Measurements from ENCODE around the gene DNMT1. TPM values are rescaled to one million over a fixed set of nuclear protein-coding genes. Genes with fewer than 3 reads are reported as not detected.

DNMT1 gene
- total RNA-seq, 1 experiment from 2014 or later, result 210 TPM

GRCh38 chr19:10180459-10180858 lies 14.3 kb downstream of the DNMT1 start:
- ATAC-seq (no peak), DNase-seq (ENCODE audit: low spot score) (no peak)
- no peaks in the 10 kb centered on the region for H3K27me3 Mint-ChIP-seq (ENCODE audit: low read depth)
- no peak overlapping the region for H3K27ac Mint-ChIP-seq
- H3K9me3 Mint-ChIP-seq, result no peaks in the 10 kb centered on the region
- no peak for TF ChIP-seq E2F4 (CRISPR knock-in tag; IDR thresholded peaks at IDR 0.05; ENCODE audit: borderline replicate concordance, low read depth)
- no peak for TF ChIP-seq NR2C2 (CRISPR knock-in tag; IDR thresholded peaks at IDR 0.05)
- no peak for TF ChIP-seq ZNF263 (CRISPR knock-in tag; IDR thresholded peaks at IDR 0.05; ENCODE audit: low read depth)
- no peak for TF ChIP-seq TCF7 (CRISPR knock-in tag; IDR thresholded peaks at IDR 0.05; ENCODE audit: low read depth)
- no peak for TF ChIP-seq OVOL2 (CRISPR knock-in tag; IDR thresholded peaks at IDR 0.05; ENCODE audit: borderline replicate concordance)
- TF ChIP-seq FOXK1 (CRISPR knock-in tag; IDR thresholded peaks at IDR 0.05), result no peak
- TF ChIP-seq SOX15 (CRISPR knock-in tag; IDR thresholded peaks at IDR 0.05), result no peak
- no peak for TF ChIP-seq FOXP1 (CRISPR knock-in tag; IDR thresholded peaks at IDR 0.05; ENCODE audit: borderline replicate concordance)
- TF ChIP-seq ERG (CRISPR knock-in tag; IDR thresholded peaks at IDR 0.05), result no peak
- no peak for TF ChIP-seq MXD4 (CRISPR knock-in tag; IDR thresholded peaks at IDR 0.05; ENCODE audit: borderline replicate concordance)
- no peak for TF ChIP-seq E2F5 (CRISPR knock-in tag; IDR thresholded peaks at IDR 0.05)
- no peak for TF ChIP-seq ARID4B (CRISPR knock-in tag; IDR thresholded peaks at IDR 0.05; ENCODE audit: borderline replicate concordance)
- TF ChIP-seq TEAD4 (CRISPR knock-in tag; IDR thresholded peaks at IDR 0.05), result no peak
- no peak for TF ChIP-seq CREB1 (CRISPR knock-in tag; IDR thresholded peaks at IDR 0.05)
- no peak for TF ChIP-seq NFYB (CRISPR knock-in tag; conservative IDR thresholded peaks at IDR 0.05; ENCODE audit: low read depth)
- no peak for TF ChIP-seq FOXP4 (CRISPR knock-in tag; IDR thresholded peaks at IDR 0.05)
- TF ChIP-seq FOXJ3 (CRISPR knock-in tag; IDR thresholded peaks at IDR 0.05; ENCODE audit: borderline replicate concordance), result no peak
- TF ChIP-seq SMAD4 (CRISPR knock-in tag; IDR thresholded peaks at IDR 0.05), result no peak
- TF ChIP-seq PRRX2 (CRISPR knock-in tag; IDR thresholded peaks at IDR 0.05), result no peak
- TF ChIP-seq USF1 (CRISPR knock-in tag; IDR thresholded peaks at IDR 0.05), result no peak
- ChIA-PET POLR2A (interaction anchor here (0.6 kb wide), 1 partner anchor 69 kb away, joined by 3 read pairs; no protein-coding TSS in a partner anchor), CTCF (interaction anchor here (3.5 kb wide), 1 partner anchor 70 kb away, joined by 10 read pairs; no protein-coding TSS in a partner anchor)
- H3K4me1 Mint-ChIP-seq, result no peaks in the 10 kb centered on the region
- peaks cover 40% of the 10 kb centered on the region for H3K36me3 Mint-ChIP-seq
- H3K4me3 Mint-ChIP-seq, result no peak overlapping the region

All from WTC11 (cell line).